Naive thymus-derived CD8-positive, alpha-beta T cell (primary cell): ENCODE data around the gene RHBDD2. TPM values are rescaled to one million over a fixed set of nuclear protein-coding genes. Genes with fewer than 3 reads are reported as not detected.

ENCODE experiments used
- ATAC-seq, 2 donors: fragments of 150-1000 bp; cut with Tn5 transposase in 1 of 2; sonication (Bioruptor Pico), chemical (Tn5 transposase) in 1 of 2; 1 replicate in 1 of 2; 2 replicates in 1 of 2; pipeline ENCODE4 v1.10.0; 2021; ENCODE audit warnings: mild to moderate bottlenecking in 2 of 2, moderate library complexity in 2 of 2
- POLR2A ChIA-PET: fragments of 350-600 bp; sonication (Branson Sonifier 250); formaldehyde crosslinking; loops from one replicate; lab custom pipeline; 2021; ENCODE audit warnings: antibody characterized with exemption; lab: Charles Lee
- DNase-seq, 10 donors: peaks; one replicate each; pipeline versions ENCODE4 v3.0.0 to v3.0.0-alpha.2; 2020 to 2022
- H3K27ac Mint-ChIP-seq, 10 donors: one replicate each; pipeline ENCODE4 v1.8.0; 2020 to 2022; ENCODE audit warnings: mild to moderate bottlenecking in 10 of 10, mixed read lengths in 10 of 10, moderate library complexity in 4 of 10, inconsistent platforms in 1 of 10
- H3K27me3 Mint-ChIP-seq, 5 donors: one replicate each; pipeline ENCODE4 v1.8.0; 2021 to 2022; ENCODE audit warnings: mixed read lengths in 5 of 5
- H3K36me3 Mint-ChIP-seq, 3 donors: one replicate each; pipeline ENCODE4 v1.8.0; 2020 to 2022; ENCODE audit warnings: mixed read lengths in 3 of 3, mild to moderate bottlenecking in 2 of 3, inconsistent platforms in 1 of 3
- H3K4me1 Mint-ChIP-seq, 4 donors: one replicate each; pipeline ENCODE4 v1.8.0; 2021 to 2022; ENCODE audit warnings: mixed read lengths in 4 of 4
- H3K4me3 Mint-ChIP-seq, 10 donors: one replicate each; pipeline ENCODE4 v1.8.0; 2020 to 2022; ENCODE audit warnings: mild to moderate bottlenecking in 10 of 10, mixed read lengths in 10 of 10, moderate library complexity in 6 of 10, inconsistent platforms in 1 of 10
- H3K9me3 Mint-ChIP-seq, 9 donors: one replicate each; pipeline ENCODE4 v1.8.0; 2020 to 2022; ENCODE audit warnings: mixed read lengths in 9 of 9, mild to moderate bottlenecking in 3 of 9, inconsistent platforms in 1 of 9, moderate library complexity in 1 of 9
- polyA plus RNA-seq, 3 donors: library from polyadenylated mRNA; unstranded; fragments of 300-500 nt; fragmentation: Illumina TruSeq; gene quantifications; one replicate each; pipeline ENCODE4 v1.2.3, GENCODE V29; 2021
- total RNA-seq, 8 experiments: library from RNA in 2 of 8; stranded (reverse) in 2 of 8; gene quantifications; one replicate each; pipeline ENCODE4 v1.2.3 and lab custom pipeline; 2021 to 2026

Gene RHBDD2
- total and polyA plus RNA-seq, 5 experiments from 2014 or later, result 47.1 to 89.0 (median 73.7) TPM

DNA sequence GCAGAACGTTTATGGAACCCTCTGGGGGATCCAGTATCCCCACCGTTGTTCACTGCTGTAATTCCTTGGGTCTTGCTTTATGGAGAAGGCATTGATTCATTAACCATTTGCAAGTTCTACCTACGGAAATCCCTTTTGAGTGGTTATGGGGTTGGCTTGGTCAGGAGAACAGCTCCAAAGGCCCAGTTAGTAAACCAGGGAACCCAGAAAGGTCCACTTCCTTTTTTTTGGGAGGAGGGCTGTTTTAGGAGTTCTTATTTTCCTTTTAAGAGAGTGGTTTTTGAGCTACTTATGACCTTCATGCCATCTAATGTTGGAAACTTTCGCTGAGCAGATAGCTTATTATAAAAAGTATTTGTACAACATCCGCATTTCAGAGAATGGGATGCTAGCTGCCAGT, 37.4 kb downstream of the RHBDD2 start:
- Mint-ChIP-seq H3K27me3 (no peaks in the 10 kb centered on the region), H3K9me3 (no peaks in the 10 kb centered on the region), H3K4me1 (peaks cover 16 to 57% (median 49%) of the 10 kb centered on the region in 4 donors), H3K36me3 (peaks cover 0 to 5% (median 4%) of the 10 kb centered on the region in 3 donors), H3K4me3 (peak overlapping the region; percentile 88 to 96 (median 92)), H3K27ac (peak overlapping the region in 6 of 10 donors; percentile 43 to 99 (median 88))
- DNase-seq, result no peak
- ATAC-seq, result no peak
- POLR2A ChIA-PET, result interaction anchor here (1.4 to 6.3 kb wide), 7 partner anchors 8 to 132 kb away, joined by 3 to 33 read pairs (median 22); partner anchors contain the start of genes MDH2, RHBDD2, STYXL1 and TMEM120A

DNA sequence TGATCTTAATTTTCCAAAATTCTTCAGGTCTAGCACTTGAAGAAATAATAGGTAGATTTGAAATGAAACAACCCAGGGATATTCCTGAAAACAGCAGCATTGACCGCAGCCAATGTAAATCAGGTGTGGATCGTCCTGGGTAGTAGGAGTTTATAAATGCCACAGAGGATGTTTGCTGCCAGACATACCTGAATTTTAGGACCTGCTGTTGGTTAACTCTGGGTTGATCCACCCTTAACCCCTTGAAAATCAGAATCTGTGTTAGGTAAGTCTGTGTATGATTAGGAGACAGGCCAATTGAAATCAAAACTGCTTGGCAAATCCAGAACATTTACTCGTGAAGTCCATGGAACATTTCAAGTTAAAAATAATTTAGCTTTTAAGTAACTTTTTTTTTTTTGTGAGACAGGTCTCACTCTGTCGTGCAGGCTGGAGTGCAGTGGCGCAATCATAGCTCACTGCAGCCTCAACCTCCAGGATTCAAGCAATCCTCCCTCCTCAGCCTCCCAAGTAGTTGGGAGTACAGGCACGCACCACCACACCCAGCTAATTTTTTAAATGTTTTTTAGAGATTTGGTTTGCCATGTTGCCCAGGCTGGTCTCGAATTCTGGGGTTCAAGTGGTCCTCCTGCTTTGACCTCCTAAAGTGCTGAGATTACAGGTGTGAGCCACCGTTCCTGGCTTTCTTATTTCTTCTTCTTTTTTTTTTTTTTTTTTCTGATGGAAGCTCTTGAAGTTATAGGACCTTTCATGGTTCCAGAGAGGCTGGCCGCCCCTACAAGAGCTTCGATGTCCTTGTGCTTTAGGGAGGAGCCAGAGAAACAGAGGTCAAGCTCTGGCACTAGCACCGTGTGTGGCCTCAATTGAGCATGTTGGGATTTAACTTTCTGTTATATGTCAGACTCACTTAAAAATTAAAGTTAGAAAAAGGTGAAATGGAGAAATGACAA, 38.1 kb downstream of the RHBDD2 start:
- POLR2A ChIA-PET, result interaction anchor here (1.4 to 6.3 kb wide), 3 partner anchors 10 to 38 kb away, joined by 3 to 33 read pairs (median 5); partner anchors contain the start of gene RHBDD2
- H3K9me3 Mint-ChIP-seq, result no peaks in the 10 kb centered on the region
- peak overlapping the region; percentile 36 to 96 (median 89) for H3K4me3 Mint-ChIP-seq
- H3K4me1 Mint-ChIP-seq, result peaks cover 19 to 63% (median 55%) of the 10 kb centered on the region in 4 donors
- H3K27ac Mint-ChIP-seq, result peak overlapping the region in 3 of 10 donors; percentile 4 to 43 (median 27)
- ATAC-seq (no peak), DNase-seq (no peak)
- H3K36me3 Mint-ChIP-seq, result peaks cover 0 to 11% (median 8%) of the 10 kb centered on the region in 3 donors
- H3K27me3 Mint-ChIP-seq, result no peaks in the 10 kb centered on the region

DNA sequence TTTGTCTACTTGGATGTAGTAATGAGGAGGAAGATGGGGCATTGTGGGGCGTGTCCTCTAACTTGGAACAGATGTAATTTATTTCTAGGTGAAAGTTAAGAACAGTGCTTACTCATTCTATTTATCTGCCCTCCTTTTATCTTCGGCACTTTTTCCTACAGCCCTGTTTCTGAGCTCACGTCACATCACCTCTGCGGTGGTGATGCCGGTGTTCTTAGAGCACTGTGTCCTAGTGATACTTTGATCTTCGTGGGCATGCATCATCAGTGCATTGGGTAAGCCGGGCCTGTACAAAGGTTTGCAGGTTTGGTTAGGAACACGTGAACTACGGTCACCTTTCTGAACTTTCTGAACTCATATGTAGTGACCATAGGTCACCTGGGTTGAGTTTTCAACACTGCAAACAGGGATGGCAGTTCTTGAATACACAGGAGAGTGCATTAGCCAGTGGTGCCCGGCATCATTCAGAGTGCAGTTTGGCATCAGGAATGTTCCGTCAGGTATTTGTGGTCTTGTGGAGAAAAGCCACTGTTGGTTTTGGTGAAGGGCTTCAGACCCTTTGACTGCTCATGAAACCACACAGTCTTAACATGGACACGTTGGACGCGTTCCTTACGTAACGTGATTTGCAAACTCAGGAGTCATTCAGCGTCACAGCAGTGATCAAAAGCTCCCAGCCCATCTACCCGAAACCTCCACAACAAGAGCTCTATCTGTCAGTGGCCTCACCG, 41.8 kb downstream of the RHBDD2 start:
- peaks cover 0 to 17% (median 8%) of the 10 kb centered on the region in 3 donors for H3K36me3 Mint-ChIP-seq
- no peaks in the 10 kb centered on the region for H3K27me3 Mint-ChIP-seq
- H3K27ac Mint-ChIP-seq, result peak overlapping the region in 1 of 10 donors; percentile 49
- POLR2A ChIA-PET, result interaction anchor here (0.6 to 0.7 kb wide), 2 partner anchors 12 to 76 kb away, joined by 3 to 4 read pairs; no protein-coding TSS in a partner anchor
- H3K9me3 Mint-ChIP-seq, result no peaks in the 10 kb centered on the region
- peaks cover 14 to 56% (median 51%) of the 10 kb centered on the region in 4 donors for H3K4me1 Mint-ChIP-seq
- DNase-seq (peak in 2 of 10 donors; percentile 2 to 26), ATAC-seq (peak; percentile 59 to 76)
- H3K4me3 Mint-ChIP-seq, result peak overlapping the region in 1 of 10 donors; percentile 38

DNA sequence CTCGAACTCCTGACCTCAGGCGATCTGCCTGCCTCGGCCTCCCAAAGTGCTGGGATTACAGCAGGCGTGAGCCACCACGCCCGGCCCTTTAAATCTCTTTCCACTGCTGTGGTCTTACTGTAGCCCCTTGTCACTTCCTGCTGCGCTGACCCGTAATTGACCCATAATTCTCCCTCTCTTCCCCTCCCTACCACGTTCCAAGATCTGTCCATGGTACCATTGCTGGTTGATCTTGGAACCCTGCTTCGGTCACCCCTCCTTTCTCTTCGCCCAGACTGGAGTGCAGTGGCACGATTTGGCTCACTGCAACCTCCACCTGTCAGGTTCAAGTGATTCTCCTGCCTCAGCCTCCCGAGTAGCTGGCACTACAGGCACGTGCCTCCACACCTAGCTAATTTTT, 42.6 kb downstream of the RHBDD2 start:
- DNase-seq, result no peak
- no peaks in the 10 kb centered on the region for H3K27me3 Mint-ChIP-seq
- ATAC-seq, result no peak
- no peak overlapping the region for H3K27ac Mint-ChIP-seq
- POLR2A ChIA-PET, result no interaction called here
- H3K4me1 Mint-ChIP-seq, result peaks cover 12 to 54% (median 46%) of the 10 kb centered on the region in 4 donors
- no peaks in the 10 kb centered on the region for H3K9me3 Mint-ChIP-seq
- H3K4me3 Mint-ChIP-seq, result peak overlapping the region in 1 of 10 donors; percentile 53
- H3K36me3 Mint-ChIP-seq, result peaks cover 0 to 18% (median 8%) of the 10 kb centered on the region in 3 donors

DNA sequence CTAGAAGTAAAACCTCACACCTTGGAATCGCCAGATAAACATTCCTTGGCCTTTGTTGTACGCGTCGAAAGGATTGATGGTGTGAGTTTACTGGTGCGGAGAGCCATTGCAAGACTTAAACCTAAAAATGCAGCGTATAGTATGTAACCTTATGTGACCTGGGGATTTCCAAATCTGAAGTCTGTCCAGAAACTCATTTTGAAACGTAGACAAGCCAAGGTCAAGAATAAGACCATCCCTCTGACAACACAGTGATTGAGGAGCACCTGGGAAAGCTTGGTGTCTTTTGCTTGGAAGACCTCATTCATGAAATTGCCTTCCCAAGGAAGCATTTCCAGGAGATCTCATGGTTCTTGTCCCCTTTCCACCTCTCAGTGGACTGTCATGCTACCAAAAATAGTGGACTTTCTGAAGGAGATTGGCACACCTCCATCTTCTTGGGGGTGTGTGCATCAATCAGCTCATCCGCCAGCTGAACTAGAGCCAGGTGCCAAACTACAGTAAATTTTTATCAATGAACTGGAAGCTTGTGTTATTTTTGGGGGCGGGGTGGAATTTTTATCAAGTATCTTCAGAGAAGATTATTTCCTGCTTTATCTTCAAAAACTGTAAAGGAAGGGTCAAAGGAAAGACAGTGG, 44.3 kb downstream of the RHBDD2 start:
- H3K36me3 Mint-ChIP-seq, result peaks cover 0 to 16% (median 8%) of the 10 kb centered on the region in 3 donors
- ATAC-seq (no peak), DNase-seq (no peak)
- H3K27ac Mint-ChIP-seq, result peak overlapping the region in 1 of 10 donors; percentile 56
- no peak overlapping the region for H3K4me3 Mint-ChIP-seq
- peaks cover 12 to 50% (median 43%) of the 10 kb centered on the region in 4 donors for H3K4me1 Mint-ChIP-seq
- POLR2A ChIA-PET, result interaction anchor here (4.1 kb wide), 1 partner anchor 8 kb away, joined by 24 read pairs; the partner anchor contains the start of gene POR
- no peaks in the 10 kb centered on the region for H3K27me3 Mint-ChIP-seq
- no peaks in the 10 kb centered on the region for H3K9me3 Mint-ChIP-seq

DNA sequence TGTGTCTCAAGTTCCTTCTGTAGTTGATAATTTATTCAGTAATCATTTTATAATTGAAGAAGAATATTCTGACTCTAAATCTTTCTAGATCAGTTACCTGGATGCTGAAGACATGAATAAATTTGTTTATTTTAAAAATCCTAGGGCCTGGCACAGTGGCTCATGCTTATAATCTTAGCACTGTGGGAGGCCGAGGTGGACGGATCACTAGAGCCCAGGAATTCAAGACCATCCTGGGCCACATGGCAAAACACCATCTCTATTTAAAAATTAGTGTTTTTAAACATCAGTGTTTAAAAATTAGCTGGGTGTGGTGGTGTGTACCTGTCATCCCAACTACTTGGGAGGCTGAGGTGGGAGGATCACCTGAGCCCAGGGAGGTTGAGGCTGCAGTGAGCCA, 45.4 kb downstream of the RHBDD2 start:
- ATAC-seq, result no peak
- H3K36me3 Mint-ChIP-seq, result peaks cover 0 to 13% (median 8%) of the 10 kb centered on the region in 3 donors
- POLR2A ChIA-PET, result interaction anchor here (4.1 kb wide), 1 partner anchor 9 kb away, joined by 24 read pairs; the partner anchor contains the start of gene POR
- H3K4me1 Mint-ChIP-seq, result peaks cover 13 to 50% (median 42%) of the 10 kb centered on the region in 4 donors
- H3K27me3 Mint-ChIP-seq, result no peaks in the 10 kb centered on the region
- H3K4me3 Mint-ChIP-seq, result no peak overlapping the region
- DNase-seq, result no peak
- H3K9me3 Mint-ChIP-seq, result no peaks in the 10 kb centered on the region
- peak overlapping the region in 1 of 10 donors; percentile 10 for H3K27ac Mint-ChIP-seq

DNA sequence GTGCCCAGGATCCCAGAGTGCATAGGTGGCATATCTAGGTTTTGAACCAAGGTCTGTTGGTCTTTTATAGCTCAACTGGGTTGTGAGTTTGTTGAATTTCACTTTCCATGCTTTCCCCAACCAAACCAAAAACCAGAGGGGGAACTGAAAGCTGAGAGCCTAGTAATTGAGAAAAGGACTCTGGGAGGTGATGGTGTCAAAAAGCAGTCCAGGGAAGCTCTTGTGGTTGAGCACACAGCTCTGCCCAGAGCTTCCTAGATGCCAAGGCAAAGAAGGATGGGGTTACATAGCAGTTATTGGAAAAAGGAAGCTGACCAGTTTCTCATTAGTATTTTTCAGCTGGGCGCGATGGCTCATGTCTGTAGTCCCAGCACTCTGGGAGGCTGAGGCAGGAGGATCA, 46.1 kb downstream of the RHBDD2 start:
- ATAC-seq, result no peak
- peaks cover 13 to 52% (median 42%) of the 10 kb centered on the region in 4 donors for H3K4me1 Mint-ChIP-seq
- H3K27me3 Mint-ChIP-seq, result no peaks in the 10 kb centered on the region
- no peaks in the 10 kb centered on the region for H3K9me3 Mint-ChIP-seq
- no peak for DNase-seq
- H3K36me3 Mint-ChIP-seq, result peaks cover 0 to 13% (median 8%) of the 10 kb centered on the region in 3 donors
- H3K27ac Mint-ChIP-seq, result peak overlapping the region in 2 of 10 donors; percentile 10 to 57
- no peak overlapping the region for H3K4me3 Mint-ChIP-seq
- POLR2A ChIA-PET, result interaction anchor here (4.1 kb wide), 1 partner anchor 10 kb away, joined by 24 read pairs; the partner anchor contains the start of gene POR

DNA sequence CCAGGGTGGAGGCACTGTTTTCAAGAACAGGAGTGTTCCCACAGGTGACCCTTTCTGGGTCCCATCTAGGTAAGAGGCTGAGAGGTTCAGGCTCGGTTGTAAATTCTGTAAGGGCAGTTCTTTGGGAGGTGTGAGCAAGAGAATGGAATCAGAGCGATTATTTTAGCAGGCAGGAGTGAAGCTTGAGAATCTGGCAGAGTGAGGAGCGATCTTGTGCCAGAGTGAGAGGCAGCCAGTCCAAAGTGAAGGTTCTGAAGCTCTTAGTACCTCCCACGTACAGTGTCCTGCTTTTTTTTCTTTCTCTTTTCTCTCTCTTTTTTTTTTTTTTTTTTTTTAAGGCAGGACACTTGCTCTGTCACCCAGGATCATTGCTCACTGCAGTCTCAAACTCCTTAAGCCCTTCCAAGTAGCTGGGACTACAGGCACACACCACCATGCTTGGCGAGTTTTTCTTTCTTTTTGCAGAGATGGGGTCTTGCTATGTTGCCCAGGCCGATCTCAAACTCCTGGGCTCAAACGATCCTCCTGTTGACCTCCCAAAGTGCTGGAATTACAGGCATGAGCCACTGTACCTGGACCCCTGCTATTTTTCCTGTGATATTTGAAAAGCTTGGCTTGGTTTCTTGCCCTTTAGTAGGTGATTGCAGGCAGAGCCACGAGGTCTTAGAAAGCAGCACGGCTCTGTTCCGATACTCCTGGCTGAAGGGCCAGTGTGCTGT, 47.0 kb downstream of the RHBDD2 start:
- peaks cover 0 to 13% (median 6%) of the 10 kb centered on the region in 3 donors for H3K36me3 Mint-ChIP-seq
- H3K4me3 Mint-ChIP-seq, result no peak overlapping the region
- H3K4me1 Mint-ChIP-seq, result peaks cover 13 to 49% (median 38%) of the 10 kb centered on the region in 4 donors
- POLR2A ChIA-PET, result interaction anchor here (0.6 to 4.1 kb wide), 4 partner anchors 11 to 1713 kb away, joined by 3 to 24 read pairs (median 4); partner anchors contain the start of gene POR
- DNase-seq (no peak), ATAC-seq (no peak)
- H3K9me3 Mint-ChIP-seq, result no peaks in the 10 kb centered on the region
- H3K27ac Mint-ChIP-seq, result peak overlapping the region in 4 of 10 donors; percentile 10 to 67 (median 38)
- no peaks in the 10 kb centered on the region for H3K27me3 Mint-ChIP-seq

DNA sequence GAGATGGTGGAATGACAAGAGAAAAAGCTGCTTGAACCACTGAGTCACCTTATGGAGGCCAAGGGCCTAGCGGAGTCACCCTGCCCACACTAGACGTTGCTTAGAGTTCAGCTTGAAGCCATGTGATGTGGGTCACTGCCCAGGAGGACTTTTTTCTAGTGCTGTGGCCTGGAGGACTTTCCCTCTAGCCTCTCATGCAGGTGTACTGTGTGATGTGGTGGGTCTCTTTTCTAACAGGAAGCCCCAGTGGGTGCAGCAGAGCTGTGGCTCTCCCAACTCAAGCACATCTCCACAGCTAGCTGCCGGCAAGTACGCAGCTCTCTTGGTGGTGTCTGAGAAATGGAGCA, 49.7 kb downstream of the RHBDD2 start:
- DNase-seq, result peak in 8 of 10 donors; percentile 31 to 69 (median 58)
- ATAC-seq, result peak; percentile 96 to 98
- Mint-ChIP-seq H3K4me1 (peaks cover 12 to 45% (median 37%) of the 10 kb centered on the region in 4 donors), H3K27ac (peak overlapping the region; percentile 53 to 92 (median 80)), H3K4me3 (peak overlapping the region; percentile 24 to 80 (median 58)), H3K36me3 (peaks cover 0 to 5% (median 0%) of the 10 kb centered on the region in 3 donors), H3K9me3 (no peaks in the 10 kb centered on the region), H3K27me3 (no peaks in the 10 kb centered on the region)
- POLR2A ChIA-PET, result interaction anchor here (0.7 to 3.0 kb wide), 4 partner anchors 14 to 1784 kb away, joined by 3 to 32 read pairs (median 6); partner anchors contain the start of gene POR

DNA sequence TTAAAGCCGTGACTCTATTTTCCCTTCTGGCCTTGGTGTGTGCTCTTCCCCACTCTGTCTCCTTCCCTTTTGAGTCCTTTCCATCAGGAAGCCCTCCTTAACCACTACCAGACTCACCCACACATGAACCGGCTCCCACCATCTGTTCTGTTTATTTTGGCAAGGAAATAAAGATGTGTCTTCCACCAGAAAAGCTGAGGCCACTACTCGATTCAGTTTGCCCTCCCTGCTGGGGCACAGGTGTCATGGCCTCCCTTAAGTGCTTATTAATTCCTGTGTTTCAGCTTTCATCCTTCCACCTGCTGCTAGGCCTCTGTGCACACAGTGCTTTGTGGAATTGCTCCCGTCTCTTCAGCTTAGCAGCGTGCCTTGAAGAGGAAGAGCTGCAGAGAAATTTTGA, 52.8 kb downstream of the RHBDD2 start:
- POLR2A ChIA-PET, result interaction anchor here (0.8 kb wide), 1 partner anchor 12 kb away, joined by 4 read pairs; no protein-coding TSS in a partner anchor
- peaks cover 17 to 40% (median 33%) of the 10 kb centered on the region in 4 donors for H3K4me1 Mint-ChIP-seq
- no peaks in the 10 kb centered on the region for H3K27me3 Mint-ChIP-seq
- peaks cover 6 to 10% (median 8%) of the 10 kb centered on the region in 3 donors for H3K36me3 Mint-ChIP-seq
- peak overlapping the region in 1 of 10 donors; percentile 29 for H3K27ac Mint-ChIP-seq
- H3K4me3 Mint-ChIP-seq, result no peak overlapping the region
- ATAC-seq (no peak), DNase-seq (no peak)
- peaks cover 0 to 7% (median 0%) of the 10 kb centered on the region in 9 donors for H3K9me3 Mint-ChIP-seq
